Stimulated activated CD4-positive, alpha-beta T cell treated with anti-CD3 and anti-CD28 coated beads, Interleukin-12 subunit alpha, Interleukin-12 subunit beta, amount 100 ng/mL, for 48 hours (primary cell): ENCODE results near the gene UBA5.

ENCODE experiments used
- DNase-seq, 3 donors: peaks; one replicate each; pipeline ENCODE4 v3.0.0-alpha.2; 2020; ENCODE audit warnings: low read depth in 2 of 3, low spot score in 1 of 3

UBA5 gene

DNA sequence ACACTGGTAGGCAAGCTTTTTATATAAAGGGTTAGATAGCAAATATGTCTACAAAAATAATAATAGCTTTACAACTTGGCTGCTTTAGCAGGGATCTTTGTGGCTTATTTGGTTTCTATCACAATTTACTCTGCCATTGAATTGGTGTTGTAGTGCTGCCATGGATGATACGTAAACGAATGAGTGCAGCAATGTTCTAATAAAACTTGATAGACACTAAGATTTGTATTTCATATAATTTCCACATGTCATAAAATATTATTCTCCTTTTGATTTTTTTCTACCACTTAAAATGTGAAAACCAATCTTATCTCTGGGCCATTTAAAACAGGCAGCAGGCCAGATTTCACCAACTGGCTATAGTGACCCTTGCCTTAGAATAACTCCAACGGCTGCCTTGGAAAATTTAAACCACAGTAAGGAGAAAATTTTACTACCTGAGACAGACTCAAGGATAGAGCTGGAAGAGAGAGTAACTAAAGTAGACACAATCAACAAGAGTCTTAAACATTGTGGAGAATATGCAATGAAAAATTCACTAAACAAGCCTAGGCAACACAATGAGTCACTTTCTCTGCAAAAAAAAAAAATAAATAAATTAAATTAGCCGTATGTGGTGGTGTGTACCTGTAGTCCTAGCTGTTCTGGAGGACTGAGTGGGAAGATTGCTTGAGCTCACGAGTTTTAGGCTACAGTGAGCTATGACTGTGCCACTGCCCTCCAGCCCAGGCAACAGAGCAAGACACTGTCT, 54.0 kb downstream of the UBA5 start:
- no peak for DNase-seq

DNA sequence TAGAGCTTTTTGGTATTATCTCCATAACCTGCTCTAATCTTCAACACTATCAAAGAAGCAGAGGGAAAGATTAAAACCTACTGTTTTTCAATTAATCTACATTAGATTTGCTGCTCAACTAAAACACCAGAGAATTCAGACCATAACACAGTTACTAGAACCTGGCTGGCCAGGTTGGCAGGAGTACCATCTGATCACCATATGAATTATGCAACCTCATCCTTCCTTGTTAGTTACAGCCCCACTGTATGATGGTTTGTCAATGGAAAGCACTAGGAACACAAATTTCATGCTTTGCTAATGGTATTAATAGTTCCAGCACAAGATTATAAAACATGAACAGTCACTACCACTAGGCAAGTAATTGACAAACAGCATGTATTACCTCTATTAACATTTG, 56.2 kb downstream of the UBA5 start:
- no peak for DNase-seq

DNA sequence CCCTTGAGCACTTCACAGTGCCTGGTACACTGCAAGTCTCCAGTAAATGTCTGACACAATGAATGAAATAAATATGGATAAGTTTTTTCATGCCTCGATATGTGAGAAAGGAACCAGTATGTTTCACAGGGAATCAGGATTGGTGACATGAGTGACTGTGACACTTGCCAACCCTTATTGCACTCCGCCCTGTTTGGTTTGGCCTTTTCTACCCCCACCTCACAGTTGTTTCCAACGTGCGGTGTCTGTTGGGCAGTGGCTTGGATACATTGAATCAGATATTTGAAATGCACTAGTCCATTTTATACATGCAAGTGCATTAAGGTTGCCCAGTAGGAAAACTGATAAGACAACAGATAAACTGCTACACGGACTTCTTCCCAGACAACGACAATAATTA, 60.1 kb downstream of the UBA5 start:
- DNase-seq, result no peak

DNA sequence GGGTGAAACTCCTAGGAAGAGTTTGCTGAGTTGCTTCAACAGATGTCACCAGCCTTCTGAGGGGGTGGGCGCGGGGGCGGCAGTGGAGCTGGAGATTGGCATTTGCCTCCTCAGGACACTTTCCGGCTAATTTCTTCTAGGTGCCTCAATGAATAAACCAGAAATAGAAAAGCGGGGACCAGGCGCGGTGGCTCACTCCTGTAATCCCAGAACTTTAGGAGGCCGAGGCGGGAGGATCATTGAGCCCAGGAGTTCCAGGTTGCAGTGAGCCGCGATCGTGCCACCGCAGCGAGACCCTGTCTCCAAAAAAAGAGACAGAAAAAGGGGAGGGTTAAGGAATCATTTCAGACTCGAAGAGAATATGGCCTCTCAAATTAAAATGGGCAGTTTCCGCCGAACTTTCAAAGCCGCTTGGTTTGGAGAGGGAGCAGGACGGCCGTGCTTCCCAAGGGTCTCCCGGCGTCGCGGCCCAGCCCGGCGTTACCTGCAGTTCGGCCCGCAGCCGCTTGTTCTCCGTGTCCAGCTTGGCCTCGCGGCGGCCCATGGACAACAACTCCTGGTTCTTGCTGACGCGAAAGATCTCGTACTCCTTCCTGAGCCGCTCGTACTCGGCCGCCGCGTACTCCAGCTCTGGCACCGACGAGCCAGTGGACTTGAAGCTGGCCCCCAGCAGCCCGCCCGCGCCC, 61.5 kb downstream of the UBA5 start:
- peak in 1 of 3 donors; percentile 3 for DNase-seq

DNA sequence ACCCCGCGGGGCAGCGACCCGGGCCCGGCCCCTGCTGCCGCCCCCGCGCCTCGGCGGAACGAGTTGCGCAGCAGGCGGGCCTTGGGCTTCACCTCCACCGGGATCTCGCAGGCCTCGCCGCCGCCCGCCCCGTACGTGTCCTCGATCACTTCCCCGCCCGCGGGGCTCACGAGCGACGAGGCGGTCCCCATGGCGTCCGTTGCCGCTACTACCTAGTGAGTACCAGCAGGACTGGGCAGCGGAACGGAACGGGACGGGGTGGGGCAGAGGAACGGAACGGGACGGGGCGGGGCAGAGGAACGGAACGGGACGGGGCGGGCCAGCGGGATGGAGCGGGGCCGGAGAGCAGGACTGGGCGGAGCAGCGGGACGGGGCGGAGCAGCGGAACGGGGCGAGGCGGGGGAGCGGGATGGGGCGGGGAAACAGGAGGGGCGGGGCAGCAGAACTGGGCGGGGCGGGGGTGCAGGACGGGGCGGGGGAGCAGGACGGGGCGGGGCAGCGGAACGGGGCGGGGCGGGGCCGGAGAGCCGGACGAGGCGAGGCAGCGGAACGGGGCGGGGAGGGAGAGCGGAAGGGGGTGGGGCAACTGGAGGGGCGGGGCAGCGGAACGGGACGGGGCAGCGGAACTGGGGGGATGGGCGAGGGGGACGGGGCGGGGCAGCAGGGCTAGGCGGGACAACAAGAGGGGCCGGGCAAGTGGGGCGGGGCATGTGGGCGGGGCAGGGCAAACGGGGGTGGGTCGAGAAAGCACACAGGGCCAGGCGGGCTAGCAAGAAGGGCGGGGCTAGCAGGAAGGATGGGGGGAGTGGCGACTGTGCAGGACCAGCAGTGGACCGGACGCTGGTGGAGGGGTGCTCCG, 62.3 kb downstream of the UBA5 start, which contains the start of gene NPHP3:
TSS of gene NPHP3 (minus strand) at position 245 of the 859 bp plus-strand sequence. CDS start at position 191, 54 bp downstream.
- peak; percentile 95 to 99 (median 96) for DNase-seq

DNA sequence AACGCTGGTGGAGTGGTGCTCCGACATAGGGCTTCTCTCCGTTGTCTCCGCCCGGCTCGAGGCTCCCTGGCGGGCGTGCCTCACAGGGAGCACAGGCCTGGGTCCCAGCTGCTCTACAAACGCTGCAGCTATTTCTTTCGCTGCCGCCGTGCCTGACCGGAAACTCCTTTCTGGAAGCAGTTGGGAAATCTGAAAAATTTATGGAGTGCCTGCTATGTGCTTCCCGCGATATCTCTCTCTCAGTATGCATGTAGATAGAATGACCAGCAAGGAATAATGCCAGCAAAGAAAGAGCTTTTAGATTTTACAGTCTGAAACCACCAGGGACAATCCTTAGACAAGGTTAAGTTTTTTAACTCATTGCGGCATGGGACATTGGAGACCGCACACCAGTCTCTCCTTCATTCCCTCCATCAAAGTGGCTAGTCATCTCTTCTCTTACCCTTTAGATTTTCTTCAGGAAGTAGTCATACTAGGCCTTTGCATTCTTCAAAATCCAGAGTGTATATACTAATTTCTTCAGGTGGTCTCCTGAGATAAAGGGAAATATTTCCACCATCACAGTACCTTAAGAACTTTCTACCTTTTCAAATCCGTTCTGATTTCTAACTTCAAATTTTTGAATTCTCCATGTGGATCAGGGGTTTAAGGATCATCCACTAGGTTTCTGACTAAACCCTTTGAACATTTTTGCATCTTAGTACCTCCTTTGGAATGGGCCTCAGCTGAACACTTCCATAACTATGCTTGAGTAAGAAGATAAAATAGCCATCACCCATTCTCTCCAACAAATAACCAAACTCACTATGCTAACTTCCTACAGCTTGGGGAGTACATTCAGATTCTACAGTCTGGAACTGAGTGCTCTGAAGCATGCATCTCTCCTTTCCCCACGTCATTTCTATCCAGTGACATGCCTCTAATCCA, 63.2 kb downstream of the UBA5 start:
- DNase-seq, result no peak

DNA sequence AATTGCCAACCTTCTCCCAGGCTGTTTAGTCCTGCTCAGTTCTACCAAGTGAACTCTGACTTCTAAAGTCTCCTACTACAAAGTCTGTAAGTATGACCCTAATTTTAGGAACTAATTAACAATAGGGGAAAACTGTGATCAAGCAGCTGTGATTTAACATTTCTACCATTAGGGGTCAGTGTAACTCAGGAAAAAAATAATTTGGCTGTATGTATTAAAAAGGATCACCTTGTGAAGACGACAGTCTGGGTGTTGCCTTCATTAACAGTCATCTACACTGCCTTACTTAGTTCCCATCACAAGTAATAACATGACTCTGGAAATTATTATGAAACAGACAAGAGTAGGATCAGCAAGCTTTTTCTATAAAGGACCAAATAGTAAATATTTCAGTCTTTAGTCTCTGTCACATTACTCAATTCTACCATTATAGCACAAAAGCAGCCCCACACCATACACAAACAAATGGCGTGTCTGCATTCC, 66.3 kb downstream of the UBA5 start:
- peak in 1 of 3 donors; percentile 9 for DNase-seq
